Measurements from ENCODE around the gene ANKRD36.
"Not testable (repeated sequence)": the region's sequence is repeated elsewhere in the genome, so short reads cannot be mapped to it uniquely, and the experiment has no call there.

The ANKRD36 gene

GRCh38 chr2:97113050-97113881, at the start of gene ANKRD36:
Gene ANKRD36, plus strand, starts transcription at chr2:97113153. Its CDS starts 587 bp downstream, at chr2:97113740.
- DNase-seq = peak; percentile 73 to 82

DNA sequence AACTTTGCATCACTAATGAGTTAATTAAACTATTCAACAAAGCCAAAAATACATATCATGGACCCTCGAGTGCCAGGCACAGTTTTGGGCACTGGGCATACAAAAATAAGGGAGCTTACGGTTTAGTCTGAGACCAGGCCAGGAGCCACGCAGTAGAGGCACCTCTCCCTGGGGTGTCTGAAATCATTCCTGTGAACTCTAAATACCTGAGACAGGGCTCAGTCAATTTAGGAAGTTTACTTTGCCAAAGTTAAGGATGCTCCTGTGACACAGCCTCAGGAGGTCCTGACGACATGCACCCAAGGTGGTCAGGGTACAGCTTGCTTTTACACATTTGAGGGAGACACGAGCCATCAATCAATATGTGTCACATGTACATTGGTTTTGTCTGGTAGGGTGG, 46.9 kb upstream of the ANKRD36 start:
- not testable (repeated sequence) for DNase-seq

GRCh38 chr2:97067279-97068004, 45.5 kb upstream of the ANKRD36 start:
- DNase-seq = no peak

GRCh38 chr2:97068074-97068473, 44.9 kb upstream of the ANKRD36 start:
- no peak for DNase-seq

DNA sequence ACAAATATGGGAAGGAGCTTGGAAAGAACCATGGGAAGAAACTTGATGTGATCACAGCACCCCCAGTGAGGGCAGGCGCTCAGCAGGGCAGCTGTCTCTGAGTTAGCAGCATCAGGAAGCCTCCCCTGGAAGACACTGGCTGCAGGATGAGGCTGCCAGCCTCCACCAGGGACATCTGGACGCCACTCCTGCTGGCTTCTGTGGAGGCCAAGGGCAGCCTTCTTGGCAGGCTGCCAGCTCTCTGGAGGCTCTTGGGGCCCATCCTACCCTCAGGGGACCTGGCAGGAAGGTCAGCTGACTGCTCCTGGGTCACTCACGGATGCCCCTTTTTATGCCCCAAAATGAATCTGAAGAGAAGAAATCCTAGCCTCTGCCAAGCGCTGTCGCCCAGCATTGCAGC, 44.2 kb upstream of the ANKRD36 start:
- not testable (repeated sequence) for DNase-seq

GRCh38 chr2:97070915-97071314, 42.0 kb upstream of the ANKRD36 start:
- DNase-seq = not testable (repeated sequence)

DNA sequence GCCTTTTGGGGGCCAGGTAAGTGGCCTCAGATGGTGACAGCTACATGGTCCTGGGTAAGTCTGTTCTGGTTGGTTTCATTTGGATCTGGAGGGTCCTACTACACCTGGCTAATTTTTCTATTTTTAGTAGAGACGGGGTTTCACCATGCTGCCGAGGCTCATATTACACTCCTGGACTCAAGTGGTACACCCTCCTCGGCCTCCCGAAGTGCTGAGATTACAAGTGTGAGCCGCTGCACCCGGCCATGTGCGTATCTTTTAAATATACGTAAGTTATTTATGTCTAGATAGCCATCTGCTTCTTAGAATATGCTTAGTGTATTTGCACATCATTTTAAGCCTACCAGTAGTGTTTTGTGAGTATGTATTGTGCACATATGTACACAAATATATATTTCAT, 35.7 kb upstream of the ANKRD36 start:
- not testable (repeated sequence) for DNase-seq

- DNase-seq = not testable (repeated sequence)
Observed at GRCh38 chr2:97080855-97081254, 32.1 kb upstream of the ANKRD36 start.

- DNase-seq = not testable (repeated sequence)
Observed at GRCh38 chr2:97082206-97082605, 30.7 kb upstream of the ANKRD36 start.

DNA sequence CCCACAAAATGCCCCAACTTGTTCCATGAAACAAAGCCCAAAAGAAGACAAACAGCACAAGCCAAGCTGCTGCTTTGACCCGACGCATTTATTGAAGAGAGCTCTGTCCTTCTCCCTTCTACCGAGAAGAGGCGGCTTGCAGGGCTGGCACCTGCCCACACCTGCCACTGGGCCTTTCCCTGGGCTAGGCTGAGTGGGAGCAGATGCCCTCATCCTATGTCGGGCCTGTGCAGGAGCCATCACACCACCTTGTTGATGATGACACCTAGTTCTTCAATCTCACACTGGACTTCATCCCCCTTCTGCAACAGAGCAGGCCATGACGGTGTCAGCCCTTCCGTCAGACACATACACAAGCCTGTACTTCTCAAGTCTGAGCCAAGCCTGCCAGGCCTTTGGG, 29.4 kb upstream of the ANKRD36 start:
- DNase-seq = not testable (repeated sequence)

DNA sequence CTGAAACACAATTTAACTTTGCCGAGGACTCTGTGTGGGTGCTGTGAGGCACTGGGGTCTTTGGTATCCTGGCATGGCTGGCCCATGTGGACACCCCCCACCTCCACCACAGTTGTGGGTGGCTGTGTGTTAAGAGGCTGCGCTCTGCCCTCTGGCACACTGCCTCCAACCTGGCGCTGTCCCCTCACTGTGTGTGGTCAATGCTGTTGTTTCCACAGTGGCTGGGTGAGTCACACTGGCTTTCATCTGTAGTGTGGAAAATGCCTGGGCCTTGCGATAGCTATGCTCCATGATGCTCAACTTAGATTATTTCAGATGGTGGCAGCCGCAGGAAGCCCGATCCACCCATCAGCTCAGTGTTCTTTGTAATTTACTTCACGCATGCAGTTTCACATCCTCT, 27.9 kb upstream of the ANKRD36 start:
- DNase-seq = not testable (repeated sequence)

DNA sequence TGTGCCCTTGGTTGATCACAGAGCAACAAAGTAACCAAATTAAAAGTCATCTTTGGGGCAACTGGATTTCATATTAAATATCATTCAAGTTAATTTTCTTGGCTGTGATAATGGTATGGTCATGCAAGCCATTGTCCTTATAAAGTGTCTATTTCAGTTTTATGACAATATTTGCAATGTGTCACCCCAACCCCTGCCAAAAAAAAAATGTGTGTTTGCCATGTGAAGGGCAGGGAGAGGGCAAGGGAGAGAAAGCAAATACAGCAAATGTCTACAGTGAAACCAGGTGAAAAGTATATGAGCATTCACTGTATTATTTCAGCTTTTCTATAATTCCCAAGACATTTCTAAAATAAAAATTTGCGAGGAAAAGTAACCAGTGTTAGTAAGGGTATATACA, 24.2 kb upstream of the ANKRD36 start:
- DNase-seq = not testable (repeated sequence)

DNA sequence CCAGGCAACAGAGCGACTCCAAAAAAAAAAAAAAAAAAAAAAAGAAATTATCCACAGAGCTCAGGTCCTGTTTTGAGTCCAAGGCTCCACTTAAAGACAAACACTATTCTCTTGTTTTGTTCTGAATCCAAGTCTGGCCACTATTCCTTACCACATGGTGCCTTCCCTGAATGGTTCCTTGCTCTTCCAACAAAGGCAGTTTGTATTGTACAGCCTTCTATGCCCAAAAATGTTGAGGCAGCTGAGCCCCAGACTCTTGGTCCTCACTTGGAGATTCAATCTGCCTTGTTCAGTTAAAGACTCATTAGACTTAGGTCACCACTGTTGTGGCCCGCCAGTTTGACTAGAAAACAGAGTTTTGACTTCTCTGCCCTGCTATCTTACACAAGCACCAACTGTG, 20.0 kb upstream of the ANKRD36 start:
- not testable (repeated sequence) for DNase-seq

- DNase-seq = not testable (repeated sequence)
Observed at GRCh38 chr2:97093983-97094771, 18.8 kb upstream of the ANKRD36 start.

DNA sequence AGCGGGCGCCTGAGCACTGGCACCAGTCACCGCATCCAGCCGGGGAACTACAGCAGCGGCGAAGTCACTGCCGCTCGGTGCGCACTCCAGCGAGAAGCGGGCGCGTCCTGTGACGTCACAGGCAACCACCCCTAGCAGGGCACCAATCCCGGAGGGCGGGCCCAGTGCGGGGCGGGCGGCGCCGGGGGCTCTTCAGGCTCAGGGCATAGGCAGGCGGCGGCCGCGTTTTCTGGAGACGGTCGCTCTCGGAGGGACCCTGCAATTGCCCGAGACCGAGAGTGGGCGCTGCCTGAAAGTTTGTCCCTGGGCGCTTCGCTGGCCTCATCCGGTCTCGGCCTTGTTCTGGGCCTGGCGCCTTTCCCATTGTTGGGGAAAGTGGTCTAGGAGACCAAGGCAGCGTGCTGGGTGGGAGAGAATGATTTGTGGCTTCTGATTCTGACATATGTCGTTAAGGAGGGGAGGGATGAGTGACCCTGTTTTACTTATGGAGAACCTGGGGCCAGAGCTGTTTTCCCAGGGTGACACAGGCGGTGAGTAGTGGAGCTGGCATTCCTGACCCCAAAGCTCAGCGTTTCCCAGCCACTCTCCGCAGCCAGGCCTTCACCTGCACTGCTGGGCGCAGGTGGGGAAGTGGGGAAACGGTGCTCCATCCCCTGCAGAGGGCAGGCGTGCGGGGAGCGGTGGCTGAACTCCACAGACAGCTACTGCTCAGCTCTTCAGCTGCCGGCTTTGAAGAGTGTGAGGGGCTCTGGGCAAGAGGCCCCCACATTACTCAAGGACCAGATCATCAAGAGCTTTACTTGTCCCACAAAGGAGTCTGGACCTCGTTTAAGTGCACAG, 18.0 kb upstream of the ANKRD36 start, which contains the start of gene FAHD2B:
Gene FAHD2B, minus strand, starts transcription at position 111 of the 840 bp plus-strand sequence. CDS start 3,176 bp downstream, outside the sequence.
- DNase-seq = peak; percentile 69 to 76

GRCh38 chr2:97095661-97096060, 17.3 kb upstream of the ANKRD36 start:
- no peak for DNase-seq

DNA sequence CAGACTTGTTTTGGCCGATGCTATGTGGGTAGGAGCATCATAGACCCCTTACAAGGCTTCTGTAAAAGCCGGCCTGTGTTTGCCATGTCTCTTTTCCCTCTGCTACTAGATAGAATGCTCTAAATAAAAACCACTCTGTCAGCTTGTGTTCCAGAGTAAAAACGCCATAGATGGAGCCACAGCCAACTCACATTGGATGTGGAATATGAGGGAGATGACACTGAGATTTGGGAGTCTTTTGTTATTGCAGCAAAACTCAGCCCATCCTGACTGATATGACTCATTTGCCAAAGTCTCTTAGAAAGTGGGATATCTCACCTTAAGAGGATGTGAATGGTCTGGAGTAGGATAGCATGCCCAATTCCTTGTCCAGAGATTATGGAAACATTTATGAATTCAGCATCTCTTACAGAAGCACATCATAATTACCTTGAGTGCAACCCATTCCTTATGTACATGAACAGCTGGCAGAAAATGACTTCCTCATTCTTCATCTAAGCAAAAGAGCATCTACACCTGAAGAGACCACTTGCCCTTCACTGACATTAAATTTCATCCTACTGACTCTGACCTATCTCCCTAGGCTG, 14.1 kb upstream of the ANKRD36 start:
- DNase-seq = not testable (repeated sequence)

- not testable (repeated sequence) for DNase-seq
Observed at GRCh38 chr2:97106878-97107277, 6.1 kb upstream of the ANKRD36 start.

GRCh38 chr2:97111246-97111645, 1.7 kb upstream of the ANKRD36 start:
- DNase-seq = not testable (repeated sequence)

DNA sequence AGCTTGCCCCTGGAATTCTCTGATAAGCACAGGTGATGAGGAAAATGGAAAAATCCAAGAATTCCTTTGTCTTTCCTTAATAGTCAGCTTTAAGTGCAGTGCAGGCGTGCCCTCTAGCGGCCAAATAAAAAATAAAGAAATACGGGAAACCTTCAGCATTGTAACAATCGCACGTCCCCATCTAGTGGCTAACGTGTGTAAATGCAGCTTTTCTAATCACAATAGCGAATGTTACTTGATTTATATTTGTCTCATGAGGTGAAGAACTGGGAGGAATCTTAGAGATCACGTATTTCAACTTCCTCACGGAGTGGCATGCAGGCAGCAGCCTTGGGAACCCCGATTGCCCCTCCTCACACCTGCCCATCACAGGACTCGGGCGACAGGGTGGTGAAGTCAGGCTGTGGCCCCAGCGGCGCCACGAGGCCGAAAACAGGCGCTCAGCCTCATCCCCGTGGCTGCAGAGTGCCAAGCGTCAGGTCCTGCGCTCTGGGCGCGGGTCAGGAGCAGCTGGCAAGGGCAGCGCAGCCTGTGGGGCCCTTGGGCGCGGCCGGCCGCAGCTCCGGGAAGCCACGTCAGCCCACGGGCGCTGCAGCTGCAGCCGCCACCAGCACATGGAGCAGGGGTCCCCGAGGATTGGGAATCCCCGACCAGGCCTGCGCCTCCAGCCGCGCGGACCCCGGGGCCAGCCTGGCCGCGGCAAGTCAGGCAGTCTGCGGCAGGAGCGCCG, 468 bp upstream of the ANKRD36 start:
- DNase-seq = peak; percentile 55 to 56

DNA sequence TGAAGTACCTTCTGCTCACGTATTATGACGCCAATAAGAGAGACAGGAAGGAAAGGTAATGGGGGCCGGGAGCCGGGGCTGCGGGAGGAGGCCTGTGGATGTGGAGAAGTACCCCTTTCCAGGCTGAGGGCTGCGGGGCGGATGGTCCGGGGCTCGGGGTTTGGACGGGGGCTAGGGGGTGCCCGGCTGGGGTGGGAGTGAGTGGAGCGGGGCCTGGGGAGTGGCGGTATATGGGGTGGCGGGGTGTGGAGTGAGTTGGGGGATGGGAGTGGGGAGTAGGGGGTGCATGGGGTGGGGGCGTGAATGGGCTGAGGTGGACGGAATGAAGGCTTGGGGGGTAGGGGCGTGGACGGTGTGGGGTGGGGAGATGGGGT, 916 bp downstream of the ANKRD36 start:
- DNase-seq = not testable (repeated sequence)

Measured in stimulated activated CD4-positive, alpha-beta T cell treated with anti-CD3 and anti-CD28 coated beads, Interleukin-2, amount 100 ng/mL, for 48 hours (primary cell).